Brain microvascular endothelial cell (primary cell): Measurements from ENCODE around the gene PTGES2.
"Not testable (repeated sequence)": the region's sequence is repeated elsewhere in the genome, so short reads cannot be mapped to it uniquely, and the experiment has no call there.

Experiments
- DNase-seq: peaks from one replicate; pipeline ENCODE4 v3.0.0-alpha.2; 2020
- H3K27ac ChIP-seq: fragments of 250-450 bp; sonication (Bioruptor Pico); 2 replicates; pipeline ENCODE4 v1.5.1; 2020; ENCODE audit warnings: mild to moderate bottlenecking, moderate library complexity
- H3K27me3 ChIP-seq: fragments of 250-450 bp; sonication (Bioruptor Pico); replicated peaks from 2 replicates; pipeline ENCODE4 v1.5.1; 2020; ENCODE audit warnings: mild to moderate bottlenecking
- H3K36me3 ChIP-seq: fragments of 250-450 bp; sonication (Bioruptor Pico); replicated peaks from 2 replicates; pipeline ENCODE4 v1.5.1; 2020; ENCODE audit warnings: mild to moderate bottlenecking
- H3K4me3 ChIP-seq: 2 replicates; pipeline ENCODE4 v1.5.1; 2011; ENCODE audit warnings: low read depth, mild to moderate bottlenecking, control low read depth, low read length, moderate library complexity
- in situ Hi-C: cut with HindIII; loops from 2 replicates; pipeline ENCODE4 v1.10.0; 2017; ENCODE audit warnings: low sequenced_read_pairs, low pct_ligation_motif_present
- TF ChIP-seq, protein P1 (sequence below): IDR thresholded peaks from 2 replicates; pipeline ENCODE4 v1.5.1; 2011; ENCODE audit warnings: low read depth, mild to moderate bottlenecking, moderate library complexity, low read length, control low read depth, inconsistent platforms; ENCODE audit errors: missing control alignments

The PTGES2 gene

DNA sequence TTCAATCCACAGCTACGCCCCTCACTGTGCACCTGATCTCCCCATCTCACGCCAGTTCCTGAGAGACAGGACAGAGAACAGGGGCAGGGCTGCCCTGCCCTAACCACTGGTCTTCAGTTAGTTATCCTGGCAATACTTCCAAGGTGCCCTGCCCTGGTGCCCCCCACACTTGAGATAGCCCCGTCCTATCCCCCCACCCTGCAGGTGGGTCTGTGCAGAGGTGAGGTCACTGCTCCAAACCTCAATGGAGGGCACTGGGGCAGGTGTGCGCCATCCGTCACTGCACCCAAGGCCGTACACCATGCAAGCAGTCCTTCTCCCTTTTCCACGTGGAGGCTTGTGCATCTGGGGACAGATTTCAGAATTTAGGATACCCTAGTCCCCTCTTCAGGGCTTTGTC, 3.1 kb upstream of the PTGES2 start:
- H3K27me3 ChIP-seq, in situ Hi-C loops, H3K4me3 ChIP-seq, H3K36me3 ChIP-seq, DNase-seq, H3K27ac ChIP-seq: not testable (repeated sequence)

- in situ Hi-C loops, H3K27me3 ChIP-seq, H3K27ac ChIP-seq, H3K36me3 ChIP-seq, H3K4me3 ChIP-seq: not testable (repeated sequence)
- peak; percentile 62 for DNase-seq
Measured at GRCh38 chr9:128129976-128130590, 2.6 kb upstream of the PTGES2 start.

DNA sequence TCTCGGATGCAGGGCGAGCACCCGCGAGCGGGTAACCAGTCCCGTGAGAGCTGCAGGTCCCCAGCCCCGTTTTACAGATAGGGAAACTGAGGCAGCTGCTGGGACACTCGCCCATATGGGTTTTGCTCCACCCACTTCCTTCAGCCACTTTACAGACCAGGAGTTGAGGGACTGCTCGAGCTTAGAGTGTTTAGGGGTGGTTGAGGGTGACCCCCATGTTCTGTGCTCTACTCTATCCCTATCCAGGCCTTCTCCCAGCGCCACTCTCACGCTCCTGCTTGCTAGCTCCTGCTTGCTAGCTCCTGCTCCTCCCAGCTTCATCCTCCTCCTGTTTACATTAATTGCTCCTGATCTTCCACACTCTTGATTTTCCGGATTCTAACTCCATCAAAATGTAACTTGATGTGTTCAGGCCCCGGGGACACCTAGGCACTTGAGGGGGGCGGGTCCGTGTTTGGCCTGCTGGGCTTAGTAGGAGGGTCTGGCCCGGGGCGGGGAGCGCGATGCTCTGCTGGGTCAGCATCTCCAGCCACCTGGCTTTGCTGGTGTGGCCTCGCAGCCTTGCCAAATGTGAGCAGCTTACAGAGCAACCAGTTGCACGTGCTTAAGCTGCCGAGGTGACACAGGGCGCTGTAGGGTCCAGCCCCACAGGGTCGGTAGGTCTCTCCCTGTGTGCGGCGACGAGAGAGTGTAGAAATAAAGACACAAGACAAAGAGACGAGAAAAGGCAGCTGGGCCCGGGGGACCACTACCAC, 1.5 kb upstream of the PTGES2 start:
- TF ChIP-seq, protein P1, sequence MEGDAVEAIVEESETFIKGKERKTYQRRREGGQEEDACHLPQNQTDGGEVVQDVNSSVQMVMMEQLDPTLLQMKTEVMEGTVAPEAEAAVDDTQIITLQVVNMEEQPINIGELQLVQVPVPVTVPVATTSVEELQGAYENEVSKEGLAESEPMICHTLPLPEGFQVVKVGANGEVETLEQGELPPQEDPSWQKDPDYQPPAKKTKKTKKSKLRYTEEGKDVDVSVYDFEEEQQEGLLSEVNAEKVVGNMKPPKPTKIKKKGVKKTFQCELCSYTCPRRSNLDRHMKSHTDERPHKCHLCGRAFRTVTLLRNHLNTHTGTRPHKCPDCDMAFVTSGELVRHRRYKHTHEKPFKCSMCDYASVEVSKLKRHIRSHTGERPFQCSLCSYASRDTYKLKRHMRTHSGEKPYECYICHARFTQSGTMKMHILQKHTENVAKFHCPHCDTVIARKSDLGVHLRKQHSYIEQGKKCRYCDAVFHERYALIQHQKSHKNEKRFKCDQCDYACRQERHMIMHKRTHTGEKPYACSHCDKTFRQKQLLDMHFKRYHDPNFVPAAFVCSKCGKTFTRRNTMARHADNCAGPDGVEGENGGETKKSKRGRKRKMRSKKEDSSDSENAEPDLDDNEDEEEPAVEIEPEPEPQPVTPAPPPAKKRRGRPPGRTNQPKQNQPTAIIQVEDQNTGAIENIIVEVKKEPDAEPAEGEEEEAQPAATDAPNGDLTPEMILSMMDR: no peak
- in situ Hi-C loops: no loop called here
- no peak overlapping the region for H3K27ac ChIP-seq

DNA sequence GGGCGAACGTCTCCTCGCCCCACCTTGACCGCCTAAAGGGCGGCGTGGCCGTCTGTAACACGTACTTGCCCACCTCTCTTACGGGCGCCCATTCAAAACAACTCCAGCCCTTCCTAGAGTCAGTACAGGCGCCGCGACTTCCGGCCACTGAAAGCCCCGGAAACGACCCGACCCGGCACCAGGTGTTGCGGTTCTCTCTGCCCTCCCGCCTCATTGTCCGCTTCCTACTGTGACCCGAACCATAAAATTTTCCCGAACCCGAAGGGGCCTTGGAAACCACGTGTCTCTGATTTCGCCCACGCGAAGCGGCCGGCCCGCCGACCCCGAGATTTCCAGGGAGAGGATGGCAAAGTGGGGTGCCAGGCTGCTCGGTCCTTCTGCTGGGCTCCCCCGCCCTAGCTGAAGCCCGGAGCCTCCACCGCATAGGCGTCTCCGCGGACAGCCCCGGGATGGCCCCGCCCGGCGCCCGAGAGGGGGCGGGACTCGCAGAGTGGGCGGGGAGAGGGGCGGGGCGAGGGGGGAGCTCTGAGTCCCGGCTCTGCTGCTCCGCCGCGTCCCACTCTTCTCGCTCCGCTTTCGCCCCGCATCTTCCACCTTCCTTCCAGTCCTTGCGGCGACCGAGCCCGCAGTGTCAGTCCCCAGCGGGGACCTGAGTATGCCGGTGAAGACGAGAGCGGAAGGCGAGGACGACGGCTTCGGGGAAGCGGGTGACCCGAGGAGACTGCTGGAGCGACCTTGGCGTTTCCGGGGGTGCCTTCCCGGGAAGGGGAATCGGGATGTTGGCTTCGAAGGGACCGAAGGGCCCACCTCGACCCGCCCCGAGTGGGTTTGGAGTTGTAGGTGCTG, 684 bp upstream of the PTGES2 start:
- Histone ChIP-seq H3K27me3 (no peaks in the 10 kb centered on the region), H3K27ac (peak overlapping the region; percentile 98), H3K4me3 (peak overlapping the region; percentile 87), H3K36me3 (peaks cover 7% of the 10 kb centered on the region)
- in situ Hi-C loops: no loop called here
- TF ChIP-seq, protein P1: no peak
- DNase-seq: peak; percentile 83

More for the DNA sequence above, 1.5 kb upstream of the PTGES2 start:
- H3K27me3 ChIP-seq: peaks cover 2% of the 10 kb centered on the region
- DNase-seq: no peak
- H3K4me3 ChIP-seq: peak overlapping the region; percentile 87
- peaks cover 7% of the 10 kb centered on the region for H3K36me3 ChIP-seq

- no peak overlapping the region for H3K27ac ChIP-seq
- TF ChIP-seq, protein P1: no peak
- H3K27me3 ChIP-seq: no peaks in the 10 kb centered on the region
- DNase-seq: no peak
- H3K4me3 ChIP-seq: peak overlapping the region; percentile 17
- peaks cover 22% of the 10 kb centered on the region for H3K36me3 ChIP-seq
- in situ Hi-C loops: no loop called here
Measured at GRCh38 chr9:128125580-128126354, 1.8 kb downstream of the PTGES2 start.

DNA sequence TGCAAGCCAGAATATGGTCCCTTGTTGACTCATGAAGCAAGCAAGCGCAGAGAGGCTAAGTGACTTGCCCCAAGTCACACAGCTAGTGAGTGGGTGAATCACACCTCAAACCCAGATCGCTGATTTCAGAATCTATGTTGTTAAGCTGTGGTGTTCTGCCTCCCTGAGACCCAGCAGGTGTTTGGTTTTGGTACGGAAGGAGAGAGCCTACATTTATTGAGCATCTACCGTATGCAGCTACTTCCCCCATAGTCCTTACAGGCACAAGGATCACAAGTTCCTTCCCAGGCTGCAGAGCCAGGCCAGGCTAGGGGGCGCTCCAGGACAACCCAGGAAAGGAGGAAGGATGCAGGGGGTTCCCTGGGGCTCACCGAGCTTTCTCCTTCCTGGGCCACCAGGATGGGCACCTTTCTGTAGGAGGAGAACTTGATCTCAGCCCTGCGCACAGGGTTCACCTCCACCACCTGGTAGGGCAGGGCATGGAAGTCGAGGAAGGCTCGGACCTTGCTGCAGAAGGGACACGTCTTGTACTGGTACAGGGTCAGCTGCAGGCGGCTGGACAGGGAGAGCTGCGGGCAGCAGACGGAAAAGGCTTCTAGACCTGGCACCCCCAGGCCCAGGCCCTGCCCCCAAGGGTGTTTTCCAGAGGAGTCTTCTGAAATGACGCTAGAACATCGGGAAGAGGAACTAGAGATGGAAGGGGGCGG, 2.5 kb downstream of the PTGES2 start:
- peak; percentile 39 for DNase-seq
- TF ChIP-seq, protein P1: peak; percentile 84
- H3K36me3 ChIP-seq: peaks cover 25% of the 10 kb centered on the region
- in situ Hi-C loops: no loop called here
- H3K4me3 ChIP-seq: no peak overlapping the region
- no peaks in the 10 kb centered on the region for H3K27me3 ChIP-seq
- H3K27ac ChIP-seq: no peak overlapping the region
